Suppressor macrophage treated with lipopolysaccharide for 4 hours (primary cell): ENCODE data around the gene SEMA5A.

Source experiments
- DNase-seq: peaks from one replicate; pipeline ENCODE4 v3.0.0-alpha.2; 2020

The SEMA5A gene

DNA sequence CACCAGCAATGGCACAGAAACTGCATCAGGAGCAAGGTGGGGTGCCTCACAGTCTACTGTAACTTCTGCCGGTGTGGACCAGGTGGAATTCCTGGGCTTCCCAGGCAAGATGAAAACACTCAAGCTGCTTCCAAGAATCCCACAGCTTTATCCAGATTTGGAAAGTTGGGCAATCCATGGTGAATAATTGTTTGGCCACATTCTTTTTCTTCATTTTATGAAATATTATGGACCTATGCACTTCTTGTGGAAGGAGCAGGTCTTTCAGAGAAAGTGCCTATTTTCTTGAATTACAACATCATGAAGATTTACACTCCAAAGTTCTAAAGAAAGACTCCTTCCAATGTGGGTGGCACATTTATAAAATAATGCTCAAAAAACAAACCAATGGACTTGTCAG, 503.6 kb downstream of the SEMA5A start:
- no peak for DNase-seq

DNA sequence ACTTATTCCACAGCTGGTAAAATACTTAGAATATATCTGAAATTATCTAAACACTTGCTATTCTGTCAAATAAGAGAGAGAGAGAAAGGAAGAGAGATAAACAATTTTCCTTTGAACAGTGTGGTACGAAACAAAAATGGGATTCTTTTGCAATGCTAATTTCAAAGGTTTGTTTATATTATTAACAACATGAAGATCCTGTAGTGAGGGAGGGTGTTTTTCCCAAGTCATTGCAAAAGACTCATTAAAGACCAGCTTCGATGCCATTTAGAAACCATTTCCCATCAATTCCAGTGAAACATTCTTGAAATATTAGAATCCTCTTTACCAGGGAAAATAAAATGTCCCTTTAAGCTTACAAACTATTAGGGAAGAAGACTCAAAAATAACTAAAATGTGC, 505.4 kb downstream of the SEMA5A start:
- no peak for DNase-seq

- DNase-seq = no peak
Measured at GRCh38 chr5:9037048-9037447, 508.8 kb downstream of the SEMA5A start.

- DNase-seq = no peak
Measured at GRCh38 chr5:9035346-9035745, 510.5 kb downstream of the SEMA5A start.

DNA sequence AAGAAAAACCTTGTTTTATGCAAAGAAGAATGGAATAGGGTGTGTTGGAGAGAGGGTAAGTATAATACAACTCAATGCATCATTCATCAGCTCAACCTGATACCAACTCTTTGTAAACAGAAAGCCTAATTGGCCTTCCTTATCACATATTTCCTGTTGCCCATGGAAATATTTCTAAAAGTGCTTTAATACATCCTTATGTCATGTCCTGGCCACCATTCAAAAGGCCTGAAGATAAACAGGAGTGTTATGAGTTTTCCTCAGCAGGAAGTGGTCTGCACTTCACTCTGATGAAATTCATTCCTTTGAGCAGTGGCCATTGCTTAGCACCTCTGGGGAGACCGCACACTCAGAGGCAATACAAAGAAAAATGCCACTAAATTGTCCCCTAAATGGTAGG, 511.2 kb downstream of the SEMA5A start:
- no peak for DNase-seq

DNA sequence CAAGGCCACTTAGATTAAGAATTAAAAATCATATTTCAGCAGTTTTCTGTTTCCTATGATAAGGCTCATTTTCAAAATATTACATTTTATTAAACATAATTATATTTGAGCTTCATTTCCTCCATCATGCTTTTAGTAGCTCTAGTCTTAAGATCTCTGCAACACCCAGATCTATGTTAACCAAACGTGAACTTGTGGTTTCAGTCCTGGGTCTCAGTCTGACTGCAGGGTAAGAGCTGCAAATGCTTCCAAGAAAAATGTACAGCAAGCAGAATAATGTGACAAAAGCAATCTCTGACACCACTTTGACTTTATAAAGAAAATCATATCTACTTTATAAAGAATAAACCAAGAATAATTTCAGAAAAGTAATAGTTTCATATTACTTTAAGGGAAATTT, 512.4 kb downstream of the SEMA5A start:
- no peak for DNase-seq

DNA sequence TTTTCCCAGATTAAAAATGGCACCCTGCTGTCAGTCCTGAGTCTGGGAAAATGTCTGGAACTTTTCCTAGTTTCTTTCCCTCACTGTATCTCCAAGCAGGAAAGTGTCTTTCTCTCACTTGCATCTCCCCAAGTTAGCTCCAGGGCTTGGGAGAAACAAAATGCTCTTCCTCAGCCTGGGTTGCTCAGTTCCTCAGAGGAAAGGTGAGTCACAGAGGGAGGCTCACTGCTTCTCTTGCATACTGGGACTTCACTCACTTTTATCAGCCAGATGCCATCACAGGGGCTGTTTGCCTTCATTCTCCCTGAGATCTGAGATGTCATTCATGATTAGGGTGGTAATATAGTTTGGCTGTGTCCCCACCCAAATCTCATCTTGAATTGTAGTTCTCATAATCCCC, 519.9 kb downstream of the SEMA5A start:
- DNase-seq = no peak

DNA sequence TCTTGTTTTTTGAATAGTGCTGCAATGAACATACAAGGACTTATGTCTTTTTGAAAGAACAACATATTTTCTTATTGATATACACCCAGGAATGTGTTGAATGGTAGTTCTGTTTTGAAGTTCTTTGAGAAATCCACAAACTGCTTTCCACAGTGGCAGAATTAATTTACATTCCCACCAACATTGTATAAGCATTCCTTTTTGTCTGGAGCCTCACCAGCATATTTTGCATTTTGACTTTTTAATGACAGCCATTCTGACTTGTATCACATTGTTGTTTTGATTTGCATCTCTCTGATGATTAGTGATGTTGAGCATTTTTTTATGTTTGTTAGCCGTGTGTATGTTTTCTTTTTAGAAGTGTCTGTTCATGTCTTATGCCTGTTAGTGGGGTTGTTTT, 524.9 kb downstream of the SEMA5A start:
- no peak for DNase-seq

GRCh38 chr5:9015937-9016270, 530.0 kb downstream of the SEMA5A start:
- DNase-seq = no peak

- no peak for DNase-seq
Measured at GRCh38 chr5:9015260-9015936, 530.5 kb downstream of the SEMA5A start.

DNA sequence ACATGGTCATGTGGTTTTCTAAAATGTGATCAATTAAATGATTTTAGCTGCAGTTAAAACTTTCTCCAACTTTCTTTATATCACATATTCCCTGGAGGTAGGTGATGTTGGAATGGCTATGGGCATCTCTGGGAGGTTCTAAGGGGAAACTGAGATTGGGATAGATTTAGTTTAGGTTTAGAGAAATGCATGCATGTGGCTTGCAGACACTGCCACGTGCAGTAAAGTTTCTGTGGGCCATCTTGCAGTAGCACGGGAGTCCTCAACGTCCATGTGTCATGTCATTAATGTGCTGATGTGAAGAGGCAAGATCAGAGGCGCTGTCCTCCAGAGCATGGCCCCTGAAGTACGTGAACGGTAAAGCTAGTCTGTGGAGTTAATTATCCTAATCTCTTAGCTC, 532.7 kb downstream of the SEMA5A start:
- no peak for DNase-seq

DNA sequence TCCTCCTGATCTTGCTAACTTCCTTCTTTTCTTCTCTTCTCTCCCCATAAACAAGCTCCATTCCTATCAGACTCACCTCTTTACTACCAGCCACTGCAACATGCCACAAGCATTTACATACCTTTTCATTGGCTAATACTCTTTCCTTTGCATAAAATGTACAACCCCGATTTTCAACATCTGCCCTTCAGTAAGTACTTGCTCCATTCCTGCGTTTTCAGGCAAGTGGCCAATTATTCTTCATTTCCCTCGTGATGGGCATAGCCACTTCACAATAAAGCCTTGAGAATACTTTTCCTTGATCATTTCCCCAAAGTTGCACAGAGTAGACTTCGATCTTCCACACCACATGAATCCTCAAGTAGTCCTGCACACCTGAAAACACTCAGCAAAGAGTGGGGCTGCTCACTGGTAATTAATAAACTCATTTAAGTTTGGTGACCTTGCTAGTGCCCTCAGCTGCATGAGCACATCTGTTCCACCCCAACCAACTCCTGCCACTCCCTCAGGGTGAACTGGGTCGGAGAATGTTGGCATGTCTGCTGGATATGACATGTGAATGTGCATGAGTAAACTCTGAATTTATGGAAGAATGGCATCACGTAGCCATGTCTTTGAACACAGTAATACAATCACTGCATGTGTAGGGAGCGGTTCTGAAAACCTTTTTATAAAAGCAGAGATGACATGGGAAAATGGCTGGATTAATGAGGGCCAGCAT, 535.8 kb downstream of the SEMA5A start:
- no peak for DNase-seq

DNA sequence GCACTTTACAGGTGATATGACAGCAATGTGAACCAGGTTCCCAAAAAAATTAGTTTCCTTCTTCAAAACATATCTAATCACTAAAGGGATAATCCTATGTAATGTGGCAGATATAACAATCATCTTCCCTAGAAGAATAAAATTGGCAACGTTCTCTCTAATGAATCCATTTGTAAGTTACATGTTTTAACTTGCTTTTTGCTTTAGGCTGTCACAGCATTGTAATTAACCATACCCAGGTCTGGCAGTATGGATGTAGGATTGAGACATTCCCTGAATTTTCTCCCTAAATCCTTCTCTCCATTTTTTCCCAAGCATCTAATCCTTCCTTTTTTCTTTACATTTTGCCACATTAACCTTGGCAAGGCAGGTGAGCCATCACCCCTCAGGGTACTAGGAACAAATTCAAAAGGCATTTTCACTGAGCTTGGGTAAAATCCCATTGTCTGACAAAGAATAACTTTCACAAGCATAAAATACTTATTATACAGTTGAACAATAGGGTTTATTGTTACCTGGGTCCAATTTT, 548.3 kb downstream of the SEMA5A start:
- no peak for DNase-seq

DNA sequence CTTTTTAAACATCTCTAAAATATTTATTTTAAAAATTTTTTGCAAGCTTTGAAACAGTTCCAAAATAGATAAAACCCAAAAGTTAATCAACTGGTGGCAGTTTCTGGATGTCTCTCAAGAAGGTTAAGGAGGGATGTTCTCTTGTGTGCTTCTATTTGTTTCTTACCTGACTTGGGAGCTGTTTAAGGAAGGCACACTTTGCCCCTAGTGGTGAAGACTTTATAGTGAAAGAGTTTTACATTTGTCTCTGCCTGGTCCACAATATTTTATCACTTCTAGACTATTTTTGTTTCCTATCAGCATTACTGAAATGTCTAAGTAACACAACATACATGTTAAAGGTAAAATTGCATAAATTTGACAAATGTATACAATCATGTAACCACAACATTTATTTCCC, 552.8 kb downstream of the SEMA5A start:
- DNase-seq = no peak
